Adrenal gland (tissue), 12 donors: ENCODE data around the gene RAD51B. TPM values are rescaled to one million over a fixed set of nuclear protein-coding genes. Genes with fewer than 3 reads are reported as not detected.

Experiments
- DNase-seq, 7 donors: peaks; one replicate each; pipeline ENCODE4 v3.0.0-alpha.2; 2019 to 2020
- H3K27ac ChIP-seq, 5 donors: fragments of 200-600 bp; sonication (generic) in 4 of 5; 1 replicate in 3 of 5; 2 replicates in 2 of 5; pipeline versions ENCODE4 v1.5.1 to v1.8.0; 2016 to 2020; ENCODE audit warnings: mild to moderate bottlenecking in 1 of 5
- H3K27me3 ChIP-seq: fragments of 200-600 bp; 2 replicates; pipeline ENCODE4 v1.8.0; 2021
- H3K36me3 ChIP-seq, 2 donors: fragments of 200-600 bp; replicated peaks in 1 of 2; 1 replicate in 1 of 2; 2 replicates in 1 of 2; pipeline versions ENCODE4 v1.5.1 to v1.8.0; 2018 to 2022
- H3K4me1 ChIP-seq, 2 donors: fragments of 200-600 bp; replicated peaks in 1 of 2; 1 replicate in 1 of 2; 2 replicates in 1 of 2; pipeline versions ENCODE4 v1.5.1 to v1.8.0; 2018 to 2021
- H3K4me3 ChIP-seq, 4 donors: fragments of 200-600 bp; sonication (generic) in 3 of 4; one replicate each; pipeline ENCODE4 v1.5.1; 2016 to 2018
- H3K9me3 ChIP-seq, 3 donors: fragments of 200-600 bp; sonication (generic) in 1 of 3; replicated peaks in 1 of 3; 1 replicate in 2 of 3; 2 replicates in 1 of 3; pipeline versions ENCODE4 v1.5.1 to v1.8.0; 2016 to 2021
- POLR2A ChIP-seq, 2 donors: fragments of 450-650 bp; IDR thresholded peaks; one replicate each; pipeline ENCODE4 v1.6.1; 2017; ENCODE audit warnings: antibody characterized with exemption in 2 of 2, mild to moderate bottlenecking in 2 of 2, moderate library complexity in 1 of 2
- WGBS, 4 donors: extraction: QIAGEN DNeasy Blood & Tissue Kit in 2 of 4; methylation state at CpG; one replicate each; pipeline versions ENCODE4 v1.1.5 to v1.1.7; 2013 to 2017; 5-methylcytosine and 5-hydroxymethylcytosine counted together
- intact Hi-C, 2 donors: fragments of 100-400 bp; cut with DNase I; formaldehyde crosslinking; loops; one replicate each; pipeline versions ENCODE4 v1.14.1 to v1.15.0; 2022 to 2023
- polyA plus RNA-seq, 3 donors: library from polyadenylated mRNA; stranded (reverse); fragments of 200-250 nt in 2 of 3; fragments of 350-450 nt in 1 of 3; fragmentation: Illumina TruSeq in 1 of 3; extraction: RNeasy Lipid Tissue Mini Kit (QIAGEN cat#74804) in 1 of 3; gene quantifications; one replicate each; pipeline ENCODE4 v1.2.3, GENCODE V29; 2013 to 2014
- total RNA-seq, 9 donors: library from RNA; depleted of rRNA in 4 of 9; stranded (reverse); fragments of >200 nt in 4 of 9; fragments of 120-200 nt in 1 of 9; fragmentation: NEBNext Ultra II Directional in 1 of 9; extraction: Animal tissue kit (Norgen Biotek cat#: 25700) in 1 of 9; gene quantifications; one replicate each; pipeline versions ENCODE4 v1.1.0 to v1.2.4, GENCODE V29; 2013 to 2023
- TF ChIP-seq, protein P1 (sequence below), 6 experiments: fragments of 450-650 bp in 4 of 6; fragments of 200-600 bp in 2 of 6; sonication (generic) in 1 of 6; IDR thresholded peaks; 1 replicate in 5 of 6; 2 replicates in 1 of 6; pipeline versions ENCODE4 v1.5.1 to v1.8.0; 2016 to 2021; ENCODE audit warnings: antibody characterized with exemption in 6 of 6, mild to moderate bottlenecking in 2 of 6, moderate library complexity in 1 of 6
- donor health status: healthy with polysubstance abuse.
- donor health status: Bipolar disorder and iron deficiency.
- donor health status: DM: yes; HTN: yes; CAD: no.
- donor health status: DM: no; HTN: no; CAD: no.
- donor health status: DM: no; HTN: no; CAD: no.
- donor health status: DM: yes; HTN: yes; CAD: no.

The RAD51B gene
- total and polyA plus RNA-seq, 12 donors = 2.3 to 24.6 (median 12.4) TPM

DNA sequence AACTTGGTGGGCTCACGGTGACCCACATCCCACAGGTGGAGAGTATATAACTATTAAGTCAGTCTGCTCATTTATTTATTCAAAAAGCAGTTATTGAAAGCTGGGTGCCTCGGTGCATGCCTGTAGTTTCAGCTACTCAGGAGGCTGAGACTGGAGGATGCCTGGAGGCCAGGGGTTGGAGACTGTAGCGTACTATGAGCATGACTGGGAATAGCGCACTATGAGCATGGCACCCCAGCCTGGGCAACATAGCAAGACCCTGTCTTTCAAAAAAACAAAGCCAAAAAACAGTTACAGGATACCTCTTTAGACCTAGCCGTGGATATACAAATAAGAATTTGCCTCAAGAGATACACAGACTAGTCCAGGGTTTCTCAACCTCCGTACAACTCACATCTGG is 833.5 kb downstream of the RAD51B start:
- DNase-seq = no peak
- Histone ChIP-seq H3K9me3 (no peaks in the 10 kb centered on the region), H3K36me3 (no peaks in the 10 kb centered on the region), H3K4me3 (no peak overlapping the region), H3K4me1 (peaks cover 7 to 12% of the 10 kb centered on the region in 2 donors), H3K27ac (no peak overlapping the region), H3K27me3 (no peaks in the 10 kb centered on the region)
- TF ChIP-seq, protein P1, sequence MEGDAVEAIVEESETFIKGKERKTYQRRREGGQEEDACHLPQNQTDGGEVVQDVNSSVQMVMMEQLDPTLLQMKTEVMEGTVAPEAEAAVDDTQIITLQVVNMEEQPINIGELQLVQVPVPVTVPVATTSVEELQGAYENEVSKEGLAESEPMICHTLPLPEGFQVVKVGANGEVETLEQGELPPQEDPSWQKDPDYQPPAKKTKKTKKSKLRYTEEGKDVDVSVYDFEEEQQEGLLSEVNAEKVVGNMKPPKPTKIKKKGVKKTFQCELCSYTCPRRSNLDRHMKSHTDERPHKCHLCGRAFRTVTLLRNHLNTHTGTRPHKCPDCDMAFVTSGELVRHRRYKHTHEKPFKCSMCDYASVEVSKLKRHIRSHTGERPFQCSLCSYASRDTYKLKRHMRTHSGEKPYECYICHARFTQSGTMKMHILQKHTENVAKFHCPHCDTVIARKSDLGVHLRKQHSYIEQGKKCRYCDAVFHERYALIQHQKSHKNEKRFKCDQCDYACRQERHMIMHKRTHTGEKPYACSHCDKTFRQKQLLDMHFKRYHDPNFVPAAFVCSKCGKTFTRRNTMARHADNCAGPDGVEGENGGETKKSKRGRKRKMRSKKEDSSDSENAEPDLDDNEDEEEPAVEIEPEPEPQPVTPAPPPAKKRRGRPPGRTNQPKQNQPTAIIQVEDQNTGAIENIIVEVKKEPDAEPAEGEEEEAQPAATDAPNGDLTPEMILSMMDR (IDR thresholded peaks at IDR 0.05) = no peak
- TF ChIP-seq POLR2A (IDR thresholded peaks at IDR 0.05) = no peak
- intact Hi-C loops = no loop called here
- WGBS, 4 donors = 91 to 97% (median 96%) methylated on average over 5 to 6 of the region's 6 CpGs

DNA sequence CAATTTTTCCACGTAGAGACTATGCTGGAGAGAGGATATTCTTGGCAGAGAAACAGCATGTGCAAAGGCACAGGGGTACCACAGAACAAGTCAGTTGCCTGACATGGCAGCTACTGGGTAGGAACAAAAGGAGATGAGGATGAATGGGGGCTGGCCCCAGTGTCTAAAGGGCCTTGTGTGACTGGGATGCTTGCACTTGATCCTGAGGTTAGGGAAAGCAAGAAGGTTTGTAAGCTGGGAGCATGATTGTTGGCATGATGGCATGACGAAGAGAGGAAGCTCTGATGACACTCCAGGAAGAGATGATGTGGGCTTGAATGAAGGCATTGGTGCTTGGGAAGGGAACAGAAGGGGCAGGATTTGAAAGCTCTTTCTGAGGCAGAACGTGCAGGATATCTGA is 834.2 kb downstream of the RAD51B start:
- Histone ChIP-seq H3K36me3 (no peaks in the 10 kb centered on the region), H3K4me3 (no peak overlapping the region), H3K27me3 (no peaks in the 10 kb centered on the region), H3K27ac (no peak overlapping the region), H3K9me3 (no peaks in the 10 kb centered on the region), H3K4me1 (peaks cover 7 to 12% of the 10 kb centered on the region in 2 donors)
- DNase-seq = peak in 1 of 7 donors; percentile 34
- 83 to 96% (median 91%) methylated on average over 3 of the region's 3 CpGs for WGBS, 4 donors
- intact Hi-C loops = no loop called here
- TF ChIP-seq, protein P1 (IDR thresholded peaks at IDR 0.05) = no peak
- TF ChIP-seq POLR2A (IDR thresholded peaks at IDR 0.05) = no peak

DNA sequence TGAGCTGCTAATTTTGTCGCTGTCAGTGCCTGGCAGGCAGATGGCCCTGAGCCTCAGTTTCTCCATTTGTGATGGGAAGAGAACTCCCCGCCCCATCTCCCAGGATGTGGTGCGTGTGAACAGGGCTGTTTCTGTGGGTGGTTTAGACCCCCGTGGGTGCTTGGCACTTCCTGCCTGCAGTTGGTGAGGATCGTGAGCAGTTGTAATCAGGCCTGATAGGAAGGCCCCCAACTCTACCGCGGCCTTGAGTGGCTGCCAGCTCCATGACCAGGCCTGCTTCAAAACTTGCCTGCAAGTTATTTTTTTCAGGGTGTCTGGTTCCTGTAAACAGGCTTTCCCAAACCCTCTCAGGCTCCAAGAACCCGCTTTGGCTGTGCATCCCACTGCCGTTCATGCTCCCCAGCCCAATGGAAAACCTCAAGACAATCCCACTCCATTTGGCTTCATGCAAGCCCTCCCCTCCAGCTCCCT is 834.9 kb downstream of the RAD51B start:
- Histone ChIP-seq H3K4me3 (no peak overlapping the region), H3K27ac (no peak overlapping the region), H3K9me3 (no peaks in the 10 kb centered on the region), H3K4me1 (peaks cover 7 to 12% of the 10 kb centered on the region in 2 donors), H3K27me3 (no peaks in the 10 kb centered on the region), H3K36me3 (no peaks in the 10 kb centered on the region)
- DNase-seq = peak in 3 of 7 donors; percentile 19 to 41 (median 30)
- intact Hi-C loops = no loop called here
- TF ChIP-seq POLR2A (IDR thresholded peaks at IDR 0.05) = no peak
- TF ChIP-seq, protein P1 (IDR thresholded peaks at IDR 0.05) = no peak
- 56 to 65% (median 60%) methylated on average over 2 to 9 of the region's 9 CpGs for WGBS, 4 donors

DNA sequence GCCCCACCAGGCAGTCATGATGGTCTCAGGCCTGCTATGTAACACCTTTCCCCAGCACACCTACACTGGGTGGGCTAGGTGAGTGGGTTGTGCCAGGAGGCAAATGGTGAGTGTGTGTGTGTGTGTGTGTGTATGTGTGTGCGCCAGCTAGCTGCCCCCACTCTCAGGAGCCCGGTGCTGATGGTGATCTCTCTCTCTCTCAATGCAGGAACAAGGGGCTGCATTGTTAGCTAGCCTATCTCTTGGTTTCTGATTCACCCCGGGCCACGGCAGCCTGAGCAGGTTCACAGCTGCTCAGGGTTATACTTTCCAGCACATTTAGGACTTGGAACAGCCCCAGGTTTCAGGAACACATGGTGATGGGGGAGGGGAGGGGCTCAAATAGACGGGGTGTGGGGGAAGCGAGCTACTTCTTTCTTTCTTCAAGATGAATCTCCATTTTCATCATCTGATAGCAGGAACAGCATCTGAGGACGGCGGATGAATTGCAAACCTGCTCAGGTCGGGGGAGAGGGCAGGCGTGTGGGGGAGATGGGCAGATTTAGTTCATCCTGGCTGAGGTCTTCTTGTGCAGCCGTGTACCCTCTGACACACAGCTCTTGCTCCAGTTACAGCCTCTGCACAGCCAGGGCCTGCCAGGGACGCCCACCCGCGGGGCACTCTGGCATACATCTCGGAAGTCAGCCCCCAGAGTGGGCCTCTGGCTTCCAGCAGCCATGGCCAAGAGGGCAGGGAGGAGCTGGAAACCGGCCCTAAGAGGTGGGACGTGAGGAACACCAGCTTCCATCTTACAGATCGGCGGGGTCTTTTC is 835.6 kb downstream of the RAD51B start:
- intact Hi-C loops = no loop called here

More for the DNA sequence above, 835.6 kb downstream of the RAD51B start:
- H3K4me3 ChIP-seq = no peak overlapping the region
- no peaks in the 10 kb centered on the region for H3K36me3 ChIP-seq
- WGBS, 4 donors = 66 to 82% (median 71%) methylated on average over 10 to 19 of the region's 19 CpGs
- H3K27ac ChIP-seq = no peak overlapping the region
- H3K27me3 ChIP-seq = no peaks in the 10 kb centered on the region
- TF ChIP-seq POLR2A (IDR thresholded peaks at IDR 0.05) = no peak
- TF ChIP-seq, protein P1 (IDR thresholded peaks at IDR 0.05) = no peak
- H3K4me1 ChIP-seq = peaks cover 7 to 12% of the 10 kb centered on the region in 2 donors
- peak in 2 of 7 donors; percentile 22 to 44 for DNase-seq
- no peaks in the 10 kb centered on the region for H3K9me3 ChIP-seq
